Gastrocnemius medialis (tissue), 4 donors: Measurements from ENCODE around the gene FKRP. TPM values are rescaled to one million over a fixed set of nuclear protein-coding genes. Genes with fewer than 3 reads are reported as not detected.
A peak's percentile ranks its signal among the peaks of the same experiment; 100 is the strongest.

Source experiments
- ATAC-seq, 2 donors: fragments of 150-250 bp; one replicate each; pipeline ENCODE4 v1.9.1; 2016
- DNase-seq, 2 donors: peaks; one replicate each; pipeline ENCODE4 v3.0.0-alpha.2; 2019
- H3K27ac ChIP-seq, 4 donors: fragments of 200-600 bp; sonication (generic); 1 replicate in 1 of 4; 2 replicates in 3 of 4; pipeline ENCODE4 v1.5.1; 2016 to 2018; ENCODE audit warnings: mild to moderate bottlenecking in 2 of 4, moderate library complexity in 1 of 4
- H3K27me3 ChIP-seq, 3 donors: fragments of 200-600 bp; sonication (generic) in 2 of 3; 1 replicate in 1 of 3; 2 replicates in 2 of 3; pipeline versions ENCODE4 v1.5.1 to v1.6.0; 2016 to 2019; ENCODE audit warnings: mild to moderate bottlenecking in 1 of 3, moderate library complexity in 1 of 3
- H3K36me3 ChIP-seq, 2 donors: fragments of 200-600 bp; sonication (generic) in 1 of 2; one replicate each; pipeline ENCODE4 v1.5.1; 2017 to 2018
- H3K4me1 ChIP-seq, 2 donors: fragments of 200-600 bp; sonication (generic) in 1 of 2; one replicate each; pipeline ENCODE4 v1.5.1; 2016 to 2017; ENCODE audit warnings: mild to moderate bottlenecking in 2 of 2
- H3K4me3 ChIP-seq, 4 donors: fragments of 200-600 bp; sonication (generic) in 3 of 4; 1 replicate in 1 of 4; 2 replicates in 3 of 4; pipeline ENCODE4 v1.5.1; 2016 to 2019; ENCODE audit warnings: mild to moderate bottlenecking in 2 of 4
- H3K9me3 ChIP-seq, 3 donors: fragments of 200-600 bp; sonication (generic) in 2 of 3; 1 replicate in 1 of 3; 2 replicates in 2 of 3; pipeline ENCODE4 v1.5.1; 2016 to 2019
- POLR2A ChIP-seq, 2 donors: fragments of 450-650 bp; IDR thresholded peaks; one replicate each; pipeline ENCODE4 v1.6.1; 2017; ENCODE audit warnings: antibody characterized with exemption in 2 of 2, mild to moderate bottlenecking in 2 of 2, moderate library complexity in 2 of 2
- in situ Hi-C, 4 donors: fragments of 200-750 bp; cut with MboI; loops; one replicate each; pipeline versions ENCODE4 v1.15.0 to v1.8.0; 2017; ENCODE audit warnings: low sequenced_read_pairs in 4 of 4
- intact Hi-C: fragments of 100-400 bp; cut with DNase I; formaldehyde crosslinking; loops from one replicate; pipeline ENCODE4 v1.15.1; 2023; ENCODE audit warnings: low total_unique reads
- total RNA-seq, 4 donors: library from RNA; depleted of rRNA; stranded (reverse); fragments of >200 nt; gene quantifications; one replicate each; pipeline versions ENCODE4 v1.1.0 to v1.2.3, GENCODE V29; 2016
- TF ChIP-seq, protein P1 (sequence below), 5 experiments: fragments of 450-650 bp in 3 of 5; fragments of 200-600 bp in 2 of 5; sonication (generic) in 2 of 5; IDR thresholded peaks in 4 of 5; conservative IDR thresholded peaks in 1 of 5; 1 replicate in 4 of 5; 2 replicates in 1 of 5; pipeline ENCODE4 v1.5.1; 2016 to 2019; ENCODE audit warnings: antibody characterized with exemption in 5 of 5, mild to moderate bottlenecking in 3 of 5, moderate library complexity in 3 of 5

FKRP gene
- total RNA-seq, 4 donors from 2014 or later = 16.5 to 23.0 (median 18.9) TPM

DNA sequence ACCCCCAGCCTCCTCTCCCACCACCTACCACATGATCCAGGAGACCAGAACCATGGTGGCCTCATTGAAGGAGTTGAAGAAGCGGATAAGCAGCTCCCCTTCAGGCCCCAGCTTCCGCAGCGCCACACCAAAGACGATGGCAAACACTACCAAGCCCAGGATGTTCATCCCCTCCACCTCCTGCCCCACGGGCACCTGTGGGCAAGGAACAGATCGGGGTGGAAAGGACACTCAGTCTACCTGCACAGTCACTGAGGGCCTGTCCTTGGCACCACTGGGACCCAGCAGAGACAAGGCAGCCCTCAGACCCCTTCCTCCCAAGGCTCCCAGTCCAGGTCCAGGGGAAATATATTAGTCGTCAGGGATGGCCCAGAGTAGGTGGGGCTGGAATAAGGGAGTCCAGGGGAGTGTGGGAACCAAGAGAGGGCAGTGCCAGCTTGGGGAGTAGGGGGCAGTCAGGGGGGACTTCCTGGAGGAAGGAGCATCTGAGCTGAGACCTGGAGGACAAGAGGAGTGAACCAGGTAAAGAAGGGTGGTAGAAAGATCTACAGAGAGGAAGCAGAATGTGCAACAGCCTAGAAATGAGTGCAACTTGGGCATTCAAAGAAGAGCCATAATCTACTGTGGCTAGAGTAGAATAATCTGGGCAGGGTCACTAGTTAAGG lies 36.6 kb downstream of the FKRP start:
- Histone ChIP-seq H3K4me1 (peaks cover 8 to 11% of the 10 kb centered on the region in 2 donors), H3K27me3 (peaks cover 5 to 16% (median 15%) of the 10 kb centered on the region in 3 donors), H3K27ac (no peak overlapping the region), H3K36me3 (no peaks in the 10 kb centered on the region), H3K9me3 (no peaks in the 10 kb centered on the region), H3K4me3 (no peak overlapping the region)
- DNase-seq = no peak
- no peak for ATAC-seq
- intact Hi-C loops (no loop called here), in situ Hi-C loops (no loop called here)
- TF ChIP-seq, protein P1, sequence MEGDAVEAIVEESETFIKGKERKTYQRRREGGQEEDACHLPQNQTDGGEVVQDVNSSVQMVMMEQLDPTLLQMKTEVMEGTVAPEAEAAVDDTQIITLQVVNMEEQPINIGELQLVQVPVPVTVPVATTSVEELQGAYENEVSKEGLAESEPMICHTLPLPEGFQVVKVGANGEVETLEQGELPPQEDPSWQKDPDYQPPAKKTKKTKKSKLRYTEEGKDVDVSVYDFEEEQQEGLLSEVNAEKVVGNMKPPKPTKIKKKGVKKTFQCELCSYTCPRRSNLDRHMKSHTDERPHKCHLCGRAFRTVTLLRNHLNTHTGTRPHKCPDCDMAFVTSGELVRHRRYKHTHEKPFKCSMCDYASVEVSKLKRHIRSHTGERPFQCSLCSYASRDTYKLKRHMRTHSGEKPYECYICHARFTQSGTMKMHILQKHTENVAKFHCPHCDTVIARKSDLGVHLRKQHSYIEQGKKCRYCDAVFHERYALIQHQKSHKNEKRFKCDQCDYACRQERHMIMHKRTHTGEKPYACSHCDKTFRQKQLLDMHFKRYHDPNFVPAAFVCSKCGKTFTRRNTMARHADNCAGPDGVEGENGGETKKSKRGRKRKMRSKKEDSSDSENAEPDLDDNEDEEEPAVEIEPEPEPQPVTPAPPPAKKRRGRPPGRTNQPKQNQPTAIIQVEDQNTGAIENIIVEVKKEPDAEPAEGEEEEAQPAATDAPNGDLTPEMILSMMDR (IDR thresholded peaks at IDR 0.05 in 4 of 5, conservative IDR thresholded peaks at IDR 0.05 in 1 of 5) = no peak
- TF ChIP-seq POLR2A (IDR thresholded peaks at IDR 0.05) = no peak

DNA sequence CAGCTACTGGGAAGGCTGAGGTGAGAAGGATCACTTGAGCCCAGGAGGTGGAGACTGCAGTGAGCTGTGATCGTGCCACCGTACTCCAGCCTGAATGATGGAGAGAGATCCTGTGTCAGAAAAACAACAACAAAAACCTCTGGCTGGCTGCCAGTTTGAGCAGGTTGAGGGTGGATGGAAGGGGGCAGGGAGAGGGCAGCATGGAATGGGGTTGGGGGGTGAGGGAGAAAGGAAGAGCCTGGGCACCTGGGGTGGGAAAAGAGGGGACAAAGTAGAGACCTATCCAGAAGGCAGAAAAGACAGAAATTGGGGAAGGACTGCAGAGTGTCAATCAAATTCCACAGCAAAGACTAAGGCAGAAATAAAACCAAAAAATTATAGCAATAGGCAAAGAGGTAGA lies 37.8 kb downstream of the FKRP start:
- Histone ChIP-seq H3K36me3 (no peaks in the 10 kb centered on the region), H3K4me1 (peaks cover 8 to 14% of the 10 kb centered on the region in 2 donors), H3K9me3 (no peaks in the 10 kb centered on the region), H3K27me3 (peaks cover 11 to 23% (median 18%) of the 10 kb centered on the region in 3 donors), H3K4me3 (no peak overlapping the region), H3K27ac (no peak overlapping the region)
- DNase-seq = no peak
- TF ChIP-seq POLR2A (IDR thresholded peaks at IDR 0.05) = no peak
- TF ChIP-seq, protein P1 (IDR thresholded peaks at IDR 0.05 in 4 of 5, conservative IDR thresholded peaks at IDR 0.05 in 1 of 5) = no peak
- ATAC-seq = no peak
- intact Hi-C loops = no loop called here
- in situ Hi-C loops = no loop called here

DNA sequence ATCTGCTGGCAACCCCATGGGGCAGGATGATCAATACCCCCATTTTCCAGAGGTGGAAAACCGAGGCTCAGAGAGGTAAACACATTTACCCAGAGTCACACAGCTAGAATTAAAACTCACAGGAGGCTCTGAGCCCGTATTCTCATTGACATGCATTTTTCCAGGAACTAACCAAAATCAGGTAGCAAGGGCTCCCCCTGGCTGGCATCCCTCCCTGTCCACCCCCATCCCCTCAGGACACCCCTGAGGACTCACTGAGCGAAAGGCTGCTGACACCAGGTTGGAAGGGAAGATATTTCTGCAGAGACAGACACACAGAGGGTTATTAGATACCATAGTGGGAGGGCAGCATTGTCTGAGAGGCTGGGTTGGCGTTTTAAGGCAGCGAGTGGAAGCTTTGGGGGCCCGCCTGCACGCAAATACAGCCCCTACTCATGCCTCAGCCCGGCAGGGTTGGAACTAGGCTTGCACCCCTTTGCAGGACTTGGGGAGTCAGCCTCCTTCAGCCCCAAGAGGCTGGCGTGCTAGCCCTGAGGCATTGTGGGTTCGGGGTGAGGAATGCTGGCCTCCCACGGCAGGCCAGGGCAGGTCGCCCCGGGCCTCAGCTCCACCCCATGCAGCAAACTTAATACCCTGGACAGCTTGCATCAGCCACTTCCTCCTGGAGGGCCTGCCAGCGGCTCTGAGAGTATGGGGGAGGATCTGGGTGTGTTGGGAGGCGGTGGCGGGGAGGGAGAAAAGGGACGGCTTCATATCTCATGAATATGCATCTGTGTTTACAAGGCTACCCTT lies 38.6 kb downstream of the FKRP start:
- intact Hi-C loops = no loop called here
- Histone ChIP-seq H3K27me3 (peaks cover 11 to 23% (median 18%) of the 10 kb centered on the region in 3 donors), H3K27ac (peak overlapping the region in 1 of 4 donors; percentile 15), H3K4me3 (peak overlapping the region in 2 of 4 donors; percentile 6 to 65), H3K36me3 (no peaks in the 10 kb centered on the region), H3K9me3 (no peaks in the 10 kb centered on the region), H3K4me1 (peaks cover 13 to 14% of the 10 kb centered on the region in 2 donors)
- DNase-seq = peak; percentile 26 to 27
- ATAC-seq = no peak
- in situ Hi-C loops = no loop called here
- no peak for TF ChIP-seq POLR2A (IDR thresholded peaks at IDR 0.05)
- TF ChIP-seq, protein P1 (IDR thresholded peaks at IDR 0.05 in 4 of 5, conservative IDR thresholded peaks at IDR 0.05 in 1 of 5) = no peak

DNA sequence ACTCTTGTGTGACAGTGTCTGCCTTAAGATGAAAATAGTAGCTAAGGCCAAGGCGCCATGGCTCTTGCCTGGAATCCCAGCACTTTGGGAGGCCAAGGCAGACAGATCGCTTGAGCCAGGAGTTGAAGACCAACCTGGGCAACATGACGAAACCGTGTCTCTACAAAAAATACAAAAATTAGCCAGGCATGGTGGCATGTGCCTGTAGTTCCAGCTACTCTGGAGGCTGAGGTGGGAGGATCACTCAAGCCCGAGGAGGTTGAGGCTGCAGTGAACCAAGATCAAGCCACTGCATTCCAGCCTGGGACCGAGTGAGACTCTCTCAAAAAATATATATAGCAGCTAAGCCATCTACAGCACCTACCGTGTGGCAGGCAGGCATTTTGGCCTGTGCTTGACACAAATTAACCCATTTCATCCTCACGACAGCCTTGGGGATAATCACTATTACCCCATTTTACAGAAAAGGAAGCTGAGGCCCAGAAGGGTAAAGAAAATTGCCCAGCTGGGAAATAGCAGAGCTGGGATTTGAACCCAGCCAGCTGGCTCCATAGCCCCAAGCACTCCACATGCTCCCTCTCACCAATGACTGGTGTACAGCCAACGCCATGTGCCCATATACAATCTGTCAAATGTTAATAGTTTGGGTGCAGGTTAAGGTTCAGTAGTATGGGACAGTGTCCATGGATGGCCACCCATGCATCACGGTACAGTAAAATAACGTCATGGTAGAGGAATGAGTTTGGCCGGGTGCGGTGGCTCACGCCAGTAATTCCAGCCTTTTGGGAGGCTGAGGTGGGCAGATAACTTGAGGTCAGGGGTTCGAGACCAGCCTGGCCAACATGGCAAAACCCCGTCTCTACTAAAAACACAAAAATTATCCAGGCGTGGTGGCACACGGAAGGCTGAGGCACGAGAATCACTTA lies 39.5 kb downstream of the FKRP start:
- ATAC-seq (no peak), DNase-seq (no peak)
- intact Hi-C loops (no loop called here), in situ Hi-C loops (no loop called here)
- no peaks in the 10 kb centered on the region for H3K9me3 ChIP-seq
- TF ChIP-seq POLR2A (IDR thresholded peaks at IDR 0.05) = no peak
- TF ChIP-seq, protein P1 (IDR thresholded peaks at IDR 0.05 in 4 of 5, conservative IDR thresholded peaks at IDR 0.05 in 1 of 5) = no peak
- peaks cover 13 to 14% of the 10 kb centered on the region in 2 donors for H3K4me1 ChIP-seq
- H3K27me3 ChIP-seq = peaks cover 11 to 23% (median 18%) of the 10 kb centered on the region in 3 donors
- H3K4me3 ChIP-seq = peak overlapping the region in 3 of 4 donors; percentile 57 to 65 (median 61)
- H3K36me3 ChIP-seq = no peaks in the 10 kb centered on the region
- H3K27ac ChIP-seq = peak overlapping the region in 3 of 4 donors; percentile 15 to 80 (median 67)
